ENCODE measurements around the gene DMD.

DNA sequence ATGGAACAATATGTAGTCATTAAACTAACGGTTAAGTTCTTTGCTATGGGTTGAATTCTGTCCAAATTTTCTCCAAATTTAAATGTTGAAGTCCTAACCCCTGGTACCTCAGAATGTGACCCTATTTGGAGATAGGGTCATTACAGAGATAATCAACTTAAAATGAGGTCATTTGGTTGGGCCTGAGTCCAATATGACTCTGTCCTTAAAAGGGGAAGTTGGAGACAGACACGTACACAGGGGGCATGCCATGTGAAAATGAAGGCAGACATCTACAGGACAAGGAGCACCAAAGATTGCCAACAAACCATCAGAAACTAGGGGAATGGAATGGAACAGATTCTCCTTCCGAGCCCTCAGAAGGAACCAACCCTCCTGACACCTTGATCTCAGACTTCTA is 1647.6 kb downstream of the DMD start:
- no peak for TF ChIP-seq CTCF (IDR thresholded peaks at IDR 0.05; ENCODE audit: borderline replicate concordance, extremely low read depth, low read length, poor library complexity, severe bottlenecking)
- TF ChIP-seq EZH2 (IDR thresholded peaks at IDR 0.05; ENCODE audit: borderline replicate concordance, low read depth, low read length, severe bottlenecking) = no peak

Data from DND-41 (cell line).